ENCODE data around the gene CFAP210. TPM values are rescaled to one million over a fixed set of nuclear protein-coding genes. Genes with fewer than 3 reads are reported as not detected.
A peak's percentile ranks its signal among the peaks of the same experiment; 100 is the strongest.

Gene CFAP210
- total RNA-seq, 6 experiments from 2014 or later = 0.10 to 0.19 (median 0.13) TPM; not detected in 2

- H3K4me3 Mint-ChIP-seq = no peak overlapping the region
- peaks cover 5% of the 10 kb centered on the region for H3K27me3 Mint-ChIP-seq (ENCODE audit: insufficient read depth)
- H3K36me3 Mint-ChIP-seq (ENCODE audit: low read depth) = no peaks in the 10 kb centered on the region
- no peaks in the 10 kb centered on the region for H3K9me3 Mint-ChIP-seq
- H3K27ac Mint-ChIP-seq = no peak overlapping the region
- peaks cover 8% of the 10 kb centered on the region for H3K4me1 Mint-ChIP-seq (ENCODE audit: low read depth)
- DNase-seq = no peak
- TF ChIP-seq, protein P1, sequence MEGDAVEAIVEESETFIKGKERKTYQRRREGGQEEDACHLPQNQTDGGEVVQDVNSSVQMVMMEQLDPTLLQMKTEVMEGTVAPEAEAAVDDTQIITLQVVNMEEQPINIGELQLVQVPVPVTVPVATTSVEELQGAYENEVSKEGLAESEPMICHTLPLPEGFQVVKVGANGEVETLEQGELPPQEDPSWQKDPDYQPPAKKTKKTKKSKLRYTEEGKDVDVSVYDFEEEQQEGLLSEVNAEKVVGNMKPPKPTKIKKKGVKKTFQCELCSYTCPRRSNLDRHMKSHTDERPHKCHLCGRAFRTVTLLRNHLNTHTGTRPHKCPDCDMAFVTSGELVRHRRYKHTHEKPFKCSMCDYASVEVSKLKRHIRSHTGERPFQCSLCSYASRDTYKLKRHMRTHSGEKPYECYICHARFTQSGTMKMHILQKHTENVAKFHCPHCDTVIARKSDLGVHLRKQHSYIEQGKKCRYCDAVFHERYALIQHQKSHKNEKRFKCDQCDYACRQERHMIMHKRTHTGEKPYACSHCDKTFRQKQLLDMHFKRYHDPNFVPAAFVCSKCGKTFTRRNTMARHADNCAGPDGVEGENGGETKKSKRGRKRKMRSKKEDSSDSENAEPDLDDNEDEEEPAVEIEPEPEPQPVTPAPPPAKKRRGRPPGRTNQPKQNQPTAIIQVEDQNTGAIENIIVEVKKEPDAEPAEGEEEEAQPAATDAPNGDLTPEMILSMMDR (IDR thresholded peaks at IDR 0.05) = no peak
Observed at GRCh38 chr2:169673106-169673505, 21.1 kb downstream of the CFAP210 start.

DNA sequence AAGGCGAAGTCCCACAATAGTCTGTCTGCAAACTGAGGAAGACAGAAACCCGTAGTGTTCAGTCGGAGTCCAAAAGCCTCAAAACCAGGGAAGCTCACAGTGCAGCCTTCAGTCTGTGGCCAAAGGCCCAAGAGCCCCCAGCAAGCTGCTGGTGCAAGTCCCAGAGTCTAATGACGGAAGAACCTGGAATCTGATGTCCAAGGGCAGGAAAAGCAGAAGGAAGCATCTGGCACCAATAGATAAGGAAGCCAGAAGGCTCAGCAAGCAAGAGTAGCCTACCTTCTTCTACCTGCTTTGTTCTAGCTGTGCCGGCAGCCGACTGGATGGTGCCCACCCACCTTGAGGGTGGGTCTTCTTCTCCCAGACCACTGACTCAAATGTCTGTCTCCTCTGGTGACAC is 21.8 kb downstream of the CFAP210 start:
- no peak for DNase-seq
- TF ChIP-seq, protein P1 (IDR thresholded peaks at IDR 0.05) = no peak
- no peaks in the 10 kb centered on the region for H3K36me3 Mint-ChIP-seq (ENCODE audit: low read depth)
- H3K9me3 Mint-ChIP-seq = no peaks in the 10 kb centered on the region
- no peak overlapping the region for H3K27ac Mint-ChIP-seq
- H3K27me3 Mint-ChIP-seq (ENCODE audit: insufficient read depth) = peaks cover 5% of the 10 kb centered on the region
- H3K4me1 Mint-ChIP-seq (ENCODE audit: low read depth) = peaks cover 8% of the 10 kb centered on the region
- no peak overlapping the region for H3K4me3 Mint-ChIP-seq

GRCh38 chr2:169670937-169671336 is 23.3 kb downstream of the CFAP210 start:
- Mint-ChIP-seq H3K9me3 (no peaks in the 10 kb centered on the region), H3K27me3 (ENCODE audit: insufficient read depth) (peaks cover 5% of the 10 kb centered on the region), H3K4me3 (no peak overlapping the region), H3K27ac (no peak overlapping the region), H3K36me3 (ENCODE audit: low read depth) (no peaks in the 10 kb centered on the region), H3K4me1 (ENCODE audit: low read depth) (peaks cover 11% of the 10 kb centered on the region)
- no peak for DNase-seq
- TF ChIP-seq, protein P1 (IDR thresholded peaks at IDR 0.05) = no peak

- Mint-ChIP-seq H3K36me3 (ENCODE audit: low read depth) (no peaks in the 10 kb centered on the region), H3K4me3 (no peak overlapping the region), H3K4me1 (ENCODE audit: low read depth) (peaks cover 18% of the 10 kb centered on the region), H3K27me3 (ENCODE audit: insufficient read depth) (peaks cover 3% of the 10 kb centered on the region), H3K27ac (no peak overlapping the region), H3K9me3 (no peaks in the 10 kb centered on the region)
- TF ChIP-seq, protein P1 (IDR thresholded peaks at IDR 0.05) = no peak
- DNase-seq = peak; percentile 19
Observed at GRCh38 chr2:169670215-169670651, 24.0 kb downstream of the CFAP210 start.

- no peaks in the 10 kb centered on the region for H3K9me3 Mint-ChIP-seq
- DNase-seq = no peak
- H3K4me3 Mint-ChIP-seq = no peak overlapping the region
- TF ChIP-seq, protein P1 (IDR thresholded peaks at IDR 0.05) = no peak
- H3K36me3 Mint-ChIP-seq (ENCODE audit: low read depth) = no peaks in the 10 kb centered on the region
- no peak overlapping the region for H3K27ac Mint-ChIP-seq
- H3K27me3 Mint-ChIP-seq (ENCODE audit: insufficient read depth) = peaks cover 3% of the 10 kb centered on the region
- peaks cover 29% of the 10 kb centered on the region for H3K4me1 Mint-ChIP-seq (ENCODE audit: low read depth)
Observed at GRCh38 chr2:169667583-169667982, 26.6 kb downstream of the CFAP210 start.
